Hindlimb muscle (tissue), 1 donor: ENCODE data around the gene RNASE12. TPM values are rescaled to one million over a fixed set of nuclear protein-coding genes. Genes with fewer than 3 reads are reported as not detected.
"Not testable (repeated sequence)": the region's sequence is repeated elsewhere in the genome, so short reads cannot be mapped to it uniquely, and the experiment has no call there.

Experiments
- DNase-seq: peaks from one replicate; pipeline ENCODE4 v3.0.0-alpha.2; 2013
- polyA plus RNA-seq: library from polyadenylated mRNA; unstranded; fragments of 120-200 nt; gene quantifications from one replicate; pipeline ENCODE4 v1.2.1, GENCODE V29; 2013; ENCODE audit not compliant: insufficient read length

Gene RNASE12
- not detected for polyA plus RNA-seq

GRCh38 chr14:20591235-20591634, at the start of gene RNASE12:
RNASE12 (minus strand) TSS chr14:20591376; CDS start chr14:20590723, 653 bp downstream.
- DNase-seq: no peak

- DNase-seq: no peak
Observed at GRCh38 chr14:20632831-20633691, 41.9 kb upstream of the RNASE12 start.

GRCh38 chr14:20632448-20632830, 41.3 kb upstream of the RNASE12 start:
- DNase-seq: no peak

GRCh38 chr14:20631880-20632389, 40.8 kb upstream of the RNASE12 start:
- DNase-seq: no peak

GRCh38 chr14:20631023-20631879, 40.1 kb upstream of the RNASE12 start:
- DNase-seq: no peak

GRCh38 chr14:20630340-20631022, 39.3 kb upstream of the RNASE12 start:
- no peak for DNase-seq

- no peak for DNase-seq
Observed at GRCh38 chr14:20628063-20628854, 37.1 kb upstream of the RNASE12 start.

- no peak for DNase-seq
Observed at GRCh38 chr14:20627346-20628027, 36.3 kb upstream of the RNASE12 start.

- no peak for DNase-seq
Observed at GRCh38 chr14:20626274-20626673, 35.1 kb upstream of the RNASE12 start.

- no peak for DNase-seq
Observed at GRCh38 chr14:20624495-20625070, 33.4 kb upstream of the RNASE12 start.

- DNase-seq: no peak
Observed at GRCh38 chr14:20623798-20624197, 32.6 kb upstream of the RNASE12 start.

GRCh38 chr14:20622816-20623291, 31.7 kb upstream of the RNASE12 start:
- DNase-seq: no peak

GRCh38 chr14:20620798-20621478, 29.8 kb upstream of the RNASE12 start:
- DNase-seq: no peak

GRCh38 chr14:20619688-20620087, 28.5 kb upstream of the RNASE12 start:
- DNase-seq: not testable (repeated sequence)

- no peak for DNase-seq
Observed at GRCh38 chr14:20618271-20618749, 27.1 kb upstream of the RNASE12 start.

GRCh38 chr14:20617138-20618003, 26.2 kb upstream of the RNASE12 start:
- DNase-seq: no peak

GRCh38 chr14:20615996-20616395, 24.8 kb upstream of the RNASE12 start:
- DNase-seq: no peak

- DNase-seq: no peak
Observed at GRCh38 chr14:20614038-20614840, 23.1 kb upstream of the RNASE12 start.
